WTC11 (cell line): Measurements from ENCODE around the gene PPIC. TPM values are rescaled to one million over a fixed set of nuclear protein-coding genes. Genes with fewer than 3 reads are reported as not detected.

Experiments used
- ATAC-seq: fragments of 200-7000 bp; cut with Tn5 transposase; 2 replicates; pipeline ENCODE4 v1.10.0; 2021; ENCODE audit warnings: mild to moderate bottlenecking, moderate library complexity
- CTCF ChIA-PET: fragments of 300-600 bp; sonication (Branson Sonifier 250); formaldehyde crosslinking; loops from one replicate; lab custom pipeline; 2021; ENCODE audit warnings: antibody characterized with exemption; lab: Charles Lee
- POLR2A ChIA-PET: fragments of 350-600 bp; sonication (Branson Sonifier 250); formaldehyde crosslinking; loops from one replicate; lab custom pipeline; 2021; ENCODE audit warnings: antibody characterized with exemption; lab: Charles Lee
- DNase-seq: peaks from one replicate; pipeline ENCODE4 v3.0.0; 2021; ENCODE audit warnings: low spot score
- H3K27ac Mint-ChIP-seq: 2 replicates; pipeline ENCODE4 v1.8.0; 2021; ENCODE audit warnings: mixed read lengths
- H3K27me3 Mint-ChIP-seq: 2 replicates; pipeline ENCODE4 v1.8.0; 2021; ENCODE audit warnings: low read depth, mild to moderate bottlenecking, moderate library complexity, mixed read lengths
- H3K36me3 Mint-ChIP-seq: 2 replicates; pipeline ENCODE4 v1.8.0; 2021; ENCODE audit warnings: mixed read lengths
- H3K4me1 Mint-ChIP-seq: 2 replicates; pipeline ENCODE4 v1.8.0; 2022; ENCODE audit warnings: mixed read lengths
- H3K4me3 Mint-ChIP-seq: 2 replicates; pipeline ENCODE4 v1.8.0; 2021; ENCODE audit warnings: mild to moderate bottlenecking, moderate library complexity, mixed read lengths
- H3K9me3 Mint-ChIP-seq: 2 replicates; pipeline ENCODE4 v1.8.0; 2021; ENCODE audit warnings: mixed read lengths
- ELF4 ChIP-seq: sonication (generic); formaldehyde crosslinking; IDR thresholded peaks from 2 replicates; pipeline ENCODE4 v1.8.1; 2022; ENCODE audit warnings: low read depth, mild to moderate bottlenecking, moderate library complexity, missing genetic modification reagents
- KAT7 ChIP-seq: sonication (generic); formaldehyde crosslinking; IDR thresholded peaks from 2 replicates; pipeline ENCODE4 v1.8.1; 2023; ENCODE audit warnings: missing genetic modification reagents, mild to moderate bottlenecking, borderline replicate concordance
- NFYB ChIP-seq: sonication (generic); formaldehyde crosslinking; conservative IDR thresholded peaks from 2 replicates; pipeline ENCODE4 v1.8.0; 2022; ENCODE audit warnings: low read depth, missing genetic modification reagents
- PREB ChIP-seq: sonication (generic); formaldehyde crosslinking; IDR thresholded peaks from 2 replicates; pipeline ENCODE4 v1.8.1; 2022; ENCODE audit warnings: mild to moderate bottlenecking, missing genetic modification reagents, moderate library complexity, borderline replicate concordance
- SP1 ChIP-seq: sonication (generic); formaldehyde crosslinking; conservative IDR thresholded peaks from 2 replicates; pipeline ENCODE4 v1.8.1; 2022; ENCODE audit warnings: missing genetic modification reagents
- ZNF232 ChIP-seq: sonication (generic); formaldehyde crosslinking; IDR thresholded peaks from 2 replicates; pipeline ENCODE4 v1.8.0; 2022; ENCODE audit warnings: mild to moderate bottlenecking, missing genetic modification reagents
- total RNA-seq: library from RNA; stranded (reverse); gene quantifications from 3 replicates; pipeline ENCODE4 v1.2.3, GENCODE V29; 2021
- TF ChIP-seq, protein P1 (sequence below): fragments of 250-450 bp; sonication (Bioruptor Pico); conservative IDR thresholded peaks from 2 replicates; pipeline ENCODE4 v1.9.0; 2021; ENCODE audit warnings: mild to moderate bottlenecking
- TF ChIP-seq, protein P2 (sequence below): sonication (generic); formaldehyde crosslinking; IDR thresholded peaks from 2 replicates; pipeline ENCODE4 v1.8.1; 2023; ENCODE audit warnings: mild to moderate bottlenecking, missing genetic modification reagents
- TF ChIP-seq, protein P3 (sequence below): fragments of 250-450 bp; sonication (Bioruptor Pico); IDR thresholded peaks from 2 replicates; pipeline ENCODE4 v1.8.0; 2021; ENCODE audit warnings: mild to moderate bottlenecking
- TF ChIP-seq, protein P4 (sequence below): sonication (generic); formaldehyde crosslinking; IDR thresholded peaks from 2 replicates; pipeline ENCODE4 v1.8.0; 2022; ENCODE audit warnings: mild to moderate bottlenecking, missing genetic modification reagents
- TF ChIP-seq, protein P5 (sequence below): sonication (generic); formaldehyde crosslinking; IDR thresholded peaks from 2 replicates; pipeline ENCODE4 v1.8.0; 2022; ENCODE audit warnings: mild to moderate bottlenecking, missing genetic modification reagents
- TF ChIP-seq, protein P6 (sequence below): fragments of 200-600 bp; IDR thresholded peaks from 2 replicates; pipeline ENCODE4 v1.8.0; 2022; ENCODE audit warnings: antibody characterized with exemption

The PPIC gene
- total RNA-seq, 1 experiment from 2014 or later = 12.4 TPM

DNA sequence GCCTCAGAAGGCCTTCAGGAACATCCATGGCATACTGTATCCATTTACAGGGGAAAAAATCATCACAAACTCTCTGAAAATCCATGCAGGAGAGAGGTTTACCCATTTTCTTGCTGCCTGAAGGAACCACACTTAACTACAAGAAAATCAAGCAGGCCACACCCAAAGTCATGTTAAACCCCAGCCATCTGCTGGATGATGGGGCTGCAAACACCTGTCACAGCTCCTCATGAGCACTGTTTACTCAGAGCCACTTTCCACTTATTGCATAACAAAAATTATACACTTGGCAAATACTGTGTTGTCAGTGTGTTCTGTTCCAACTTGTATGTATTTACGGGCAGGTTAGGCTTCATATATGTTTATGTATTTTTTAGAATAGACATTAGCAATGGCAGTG lies 35.8 kb downstream of the PPIC start:
- POLR2A ChIA-PET = no interaction called here
- Mint-ChIP-seq H3K36me3 (no peaks in the 10 kb centered on the region), H3K4me3 (no peak overlapping the region), H3K27ac (no peak overlapping the region), H3K9me3 (no peaks in the 10 kb centered on the region), H3K27me3 (peaks cover 17% of the 10 kb centered on the region), H3K4me1 (peaks cover 38% of the 10 kb centered on the region)
- no peak for DNase-seq
- CTCF ChIA-PET = interaction anchor here (0.8 kb wide), 1 partner anchor 484 kb away, joined by 4 read pairs; no protein-coding TSS in a partner anchor
- ATAC-seq = no peak
- TF ChIP-seq ELF4 (CRISPR knock-in tag) (no peak), SP1 (no peak), KAT7 (CRISPR knock-in tag) (no peak), PREB (CRISPR knock-in tag) (no peak), ZNF232 (CRISPR knock-in tag) (no peak)
- TF ChIP-seq, protein P1, sequence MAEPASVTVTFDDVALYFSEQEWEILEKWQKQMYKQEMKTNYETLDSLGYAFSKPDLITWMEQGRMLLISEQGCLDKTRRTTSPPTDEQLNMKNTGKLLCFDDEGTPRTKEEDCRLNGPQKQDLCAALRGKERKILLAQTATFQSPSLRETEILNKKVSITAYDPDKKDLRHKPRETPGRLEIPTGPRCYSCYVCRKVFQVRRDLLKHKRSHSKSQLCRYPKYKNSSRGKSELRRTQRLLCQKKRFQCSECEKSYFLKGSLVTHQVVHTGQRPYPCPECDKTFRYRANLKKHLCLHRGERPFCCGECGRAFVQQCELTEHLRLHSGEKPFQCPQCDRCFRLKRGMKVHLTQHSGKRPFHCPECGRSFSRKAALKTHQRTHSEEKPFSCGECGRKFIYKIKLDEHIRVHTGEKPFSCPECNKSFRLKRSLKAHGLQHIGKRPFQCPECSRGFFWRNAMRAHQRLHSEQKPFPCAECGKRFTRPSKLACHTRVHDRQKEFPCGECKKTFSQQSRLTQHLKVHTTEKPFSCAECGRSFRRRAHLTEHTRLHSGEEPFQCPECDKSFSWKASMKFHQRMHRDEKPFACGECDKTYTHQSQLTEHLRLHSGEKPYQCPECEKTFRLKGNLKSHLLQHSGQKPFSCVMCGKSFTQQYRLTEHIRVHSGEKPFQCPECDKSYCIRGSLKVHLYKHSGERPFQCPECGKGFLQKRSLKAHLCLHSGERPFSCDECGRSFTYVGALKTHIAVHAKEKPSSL (CRISPR knock-in tag) = no peak
- TF ChIP-seq, protein P2, sequence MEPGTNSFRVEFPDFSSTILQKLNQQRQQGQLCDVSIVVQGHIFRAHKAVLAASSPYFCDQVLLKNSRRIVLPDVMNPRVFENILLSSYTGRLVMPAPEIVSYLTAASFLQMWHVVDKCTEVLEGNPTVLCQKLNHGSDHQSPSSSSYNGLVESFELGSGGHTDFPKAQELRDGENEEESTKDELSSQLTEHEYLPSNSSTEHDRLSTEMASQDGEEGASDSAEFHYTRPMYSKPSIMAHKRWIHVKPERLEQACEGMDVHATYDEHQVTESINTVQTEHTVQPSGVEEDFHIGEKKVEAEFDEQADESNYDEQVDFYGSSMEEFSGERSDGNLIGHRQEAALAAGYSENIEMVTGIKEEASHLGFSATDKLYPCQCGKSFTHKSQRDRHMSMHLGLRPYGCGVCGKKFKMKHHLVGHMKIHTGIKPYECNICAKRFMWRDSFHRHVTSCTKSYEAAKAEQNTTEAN (CRISPR knock-in tag) = no peak
- TF ChIP-seq, protein P3, sequence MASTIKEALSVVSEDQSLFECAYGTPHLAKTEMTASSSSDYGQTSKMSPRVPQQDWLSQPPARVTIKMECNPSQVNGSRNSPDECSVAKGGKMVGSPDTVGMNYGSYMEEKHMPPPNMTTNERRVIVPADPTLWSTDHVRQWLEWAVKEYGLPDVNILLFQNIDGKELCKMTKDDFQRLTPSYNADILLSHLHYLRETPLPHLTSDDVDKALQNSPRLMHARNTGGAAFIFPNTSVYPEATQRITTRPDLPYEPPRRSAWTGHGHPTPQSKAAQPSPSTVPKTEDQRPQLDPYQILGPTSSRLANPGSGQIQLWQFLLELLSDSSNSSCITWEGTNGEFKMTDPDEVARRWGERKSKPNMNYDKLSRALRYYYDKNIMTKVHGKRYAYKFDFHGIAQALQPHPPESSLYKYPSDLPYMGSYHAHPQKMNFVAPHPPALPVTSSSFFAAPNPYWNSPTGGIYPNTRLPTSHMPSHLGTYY = no peak
- TF ChIP-seq, protein P4, sequence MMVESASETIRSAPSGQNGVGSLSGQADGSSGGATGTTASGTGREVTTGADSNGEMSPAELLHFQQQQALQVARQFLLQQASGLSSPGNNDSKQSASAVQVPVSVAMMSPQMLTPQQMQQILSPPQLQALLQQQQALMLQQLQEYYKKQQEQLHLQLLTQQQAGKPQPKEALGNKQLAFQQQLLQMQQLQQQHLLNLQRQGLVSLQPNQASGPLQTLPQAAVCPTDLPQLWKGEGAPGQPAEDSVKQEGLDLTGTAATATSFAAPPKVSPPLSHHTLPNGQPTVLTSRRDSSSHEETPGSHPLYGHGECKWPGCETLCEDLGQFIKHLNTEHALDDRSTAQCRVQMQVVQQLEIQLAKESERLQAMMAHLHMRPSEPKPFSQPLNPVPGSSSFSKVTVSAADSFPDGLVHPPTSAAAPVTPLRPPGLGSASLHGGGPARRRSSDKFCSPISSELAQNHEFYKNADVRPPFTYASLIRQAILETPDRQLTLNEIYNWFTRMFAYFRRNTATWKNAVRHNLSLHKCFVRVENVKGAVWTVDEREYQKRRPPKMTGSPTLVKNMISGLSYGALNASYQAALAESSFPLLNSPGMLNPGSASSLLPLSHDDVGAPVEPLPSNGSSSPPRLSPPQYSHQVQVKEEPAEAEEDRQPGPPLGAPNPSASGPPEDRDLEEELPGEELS (CRISPR knock-in tag) = no peak
- TF ChIP-seq, protein P5, sequence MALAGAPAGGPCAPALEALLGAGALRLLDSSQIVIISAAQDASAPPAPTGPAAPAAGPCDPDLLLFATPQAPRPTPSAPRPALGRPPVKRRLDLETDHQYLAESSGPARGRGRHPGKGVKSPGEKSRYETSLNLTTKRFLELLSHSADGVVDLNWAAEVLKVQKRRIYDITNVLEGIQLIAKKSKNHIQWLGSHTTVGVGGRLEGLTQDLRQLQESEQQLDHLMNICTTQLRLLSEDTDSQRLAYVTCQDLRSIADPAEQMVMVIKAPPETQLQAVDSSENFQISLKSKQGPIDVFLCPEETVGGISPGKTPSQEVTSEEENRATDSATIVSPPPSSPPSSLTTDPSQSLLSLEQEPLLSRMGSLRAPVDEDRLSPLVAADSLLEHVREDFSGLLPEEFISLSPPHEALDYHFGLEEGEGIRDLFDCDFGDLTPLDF (CRISPR knock-in tag) = no peak
- TF ChIP-seq, all 79 proteins: peak for 0

- no peak overlapping the region for H3K27ac Mint-ChIP-seq
- TF ChIP-seq NFYB (no peak), SP1 (peak; percentile 60)
- TF ChIP-seq, protein P6, sequence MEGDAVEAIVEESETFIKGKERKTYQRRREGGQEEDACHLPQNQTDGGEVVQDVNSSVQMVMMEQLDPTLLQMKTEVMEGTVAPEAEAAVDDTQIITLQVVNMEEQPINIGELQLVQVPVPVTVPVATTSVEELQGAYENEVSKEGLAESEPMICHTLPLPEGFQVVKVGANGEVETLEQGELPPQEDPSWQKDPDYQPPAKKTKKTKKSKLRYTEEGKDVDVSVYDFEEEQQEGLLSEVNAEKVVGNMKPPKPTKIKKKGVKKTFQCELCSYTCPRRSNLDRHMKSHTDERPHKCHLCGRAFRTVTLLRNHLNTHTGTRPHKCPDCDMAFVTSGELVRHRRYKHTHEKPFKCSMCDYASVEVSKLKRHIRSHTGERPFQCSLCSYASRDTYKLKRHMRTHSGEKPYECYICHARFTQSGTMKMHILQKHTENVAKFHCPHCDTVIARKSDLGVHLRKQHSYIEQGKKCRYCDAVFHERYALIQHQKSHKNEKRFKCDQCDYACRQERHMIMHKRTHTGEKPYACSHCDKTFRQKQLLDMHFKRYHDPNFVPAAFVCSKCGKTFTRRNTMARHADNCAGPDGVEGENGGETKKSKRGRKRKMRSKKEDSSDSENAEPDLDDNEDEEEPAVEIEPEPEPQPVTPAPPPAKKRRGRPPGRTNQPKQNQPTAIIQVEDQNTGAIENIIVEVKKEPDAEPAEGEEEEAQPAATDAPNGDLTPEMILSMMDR = peak; percentile 58; the same call in 1 of the 2 replicates
- TF ChIP-seq, all 79 proteins: peak for 2
- POLR2A ChIA-PET = no interaction called here
- peaks cover 17% of the 10 kb centered on the region for H3K27me3 Mint-ChIP-seq
- H3K36me3 Mint-ChIP-seq = no peaks in the 10 kb centered on the region
- no peaks in the 10 kb centered on the region for H3K9me3 Mint-ChIP-seq
- CTCF ChIA-PET = interaction anchor here (0.8 kb wide), 1 partner anchor 484 kb away, joined by 4 read pairs; no protein-coding TSS in a partner anchor
- peak; percentile 79 for DNase-seq
- no peak overlapping the region for H3K4me3 Mint-ChIP-seq
- peak; percentile 72 for ATAC-seq
- peaks cover 41% of the 10 kb centered on the region for H3K4me1 Mint-ChIP-seq
Observed at GRCh38 chr5:122999947-123000563, 36.5 kb downstream of the PPIC start.
